Endothelial cell of umbilical vein (primary cell): ENCODE data around the gene SLC26A3.

Source experiments
- CTCF ChIP-seq, 2 donors: IDR thresholded peaks; 1 replicate in 1 of 2; 2 replicates in 1 of 2; pipeline ENCODE4 v1.5.1; 2011; ENCODE audit warnings: low read length in 2 of 2, mild to moderate bottlenecking in 2 of 2, moderate library complexity in 2 of 2, control low read depth in 1 of 2, inconsistent platforms in 1 of 2, low read depth in 1 of 2; ENCODE audit not compliant: insufficient read depth in 1 of 2; ENCODE audit errors: extremely low read depth in 1 of 2
- EZH2 ChIP-seq: IDR thresholded peaks from 2 replicates; pipeline ENCODE4 v1.6.1; 2012; ENCODE audit warnings: borderline replicate concordance, low read depth, mild to moderate bottlenecking, moderate library complexity, low read length, inconsistent platforms; ENCODE audit not compliant: severe bottlenecking
- FOS ChIP-seq: IDR thresholded peaks from 2 replicates; pipeline ENCODE4 v1.6.1; 2011; ENCODE audit warnings: mild to moderate bottlenecking, low read length, moderate library complexity, borderline replicate concordance; ENCODE audit not compliant: insufficient read depth
- GATA2 ChIP-seq: IDR thresholded peaks from 2 replicates; pipeline ENCODE4 v1.7.0; 2011; ENCODE audit warnings: low read depth, mild to moderate bottlenecking, moderate library complexity, mixed read lengths, low read length; ENCODE audit not compliant: insufficient read length, insufficient read depth
- JUN ChIP-seq: IDR thresholded peaks from 2 replicates; pipeline ENCODE4 v1.6.1; 2011; ENCODE audit warnings: borderline replicate concordance, low read depth; ENCODE audit not compliant: insufficient read length, insufficient read depth
- MAX ChIP-seq: IDR thresholded peaks from 2 replicates; pipeline ENCODE4 v1.6.1; 2011; ENCODE audit not compliant: insufficient read depth, insufficient read length
- MYC ChIP-seq: IDR thresholded peaks from one replicate; pipeline ENCODE4 v1.6.1; 2011; ENCODE audit warnings: mild to moderate bottlenecking, low read depth, low read length
- POLR2A ChIP-seq: IDR thresholded peaks from 2 replicates; pipeline ENCODE4 v1.6.1; 2012; ENCODE audit warnings: low read depth, mild to moderate bottlenecking, control low read depth, low read length
- POLR2AphosphoS5 ChIP-seq: IDR thresholded peaks from 2 replicates; pipeline ENCODE4 v1.6.1; 2012; ENCODE audit warnings: low read depth, mild to moderate bottlenecking, control low read depth, low read length, moderate library complexity; ENCODE audit not compliant: insufficient read depth

GRCh38 chr7:107744345-107744750 lies 58.7 kb downstream of the SLC26A3 start:
- TF ChIP-seq POLR2AphosphoS5: no peak
- TF ChIP-seq CTCF (IDR thresholded peaks at IDR 0.05; ENCODE audit: extremely low read depth in 1 of 2, insufficient read depth in 1 of 2, low read depth in 1 of 2, low read length in 2 of 2): no peak
- no peak for TF ChIP-seq POLR2A
- no peak for TF ChIP-seq EZH2
- no peak for TF ChIP-seq MYC
- no peak for TF ChIP-seq JUN
- TF ChIP-seq GATA2: no peak
- no peak for TF ChIP-seq MAX
- no peak for TF ChIP-seq FOS
